Spleen (tissue), 11 donors: ENCODE data around the gene ZNF536. TPM values are rescaled to one million over a fixed set of nuclear protein-coding genes. Genes with fewer than 3 reads are reported as not detected.

ENCODE experiments used
- DNase-seq: peaks from one replicate; pipeline ENCODE4 v3.0.0-alpha.2; 2020
- H3K27ac ChIP-seq, 8 donors: fragments of 200-600 bp; sonication (generic) in 7 of 8; 1 replicate in 4 of 8; 2 replicates in 4 of 8; pipeline versions ENCODE4 v1.5.0 to v1.8.0; 2016 to 2021; ENCODE audit warnings: inconsistent platforms in 4 of 8, mild to moderate bottlenecking in 4 of 8, moderate library complexity in 1 of 8
- H3K27me3 ChIP-seq, 7 donors: fragments of 200-600 bp; sonication (generic) in 6 of 7; replicated peaks in 1 of 7; 1 replicate in 4 of 7; 2 replicates in 3 of 7; pipeline versions ENCODE4 v1.5.0 to v1.8.0; 2016 to 2021; ENCODE audit warnings: inconsistent platforms in 3 of 7, mild to moderate bottlenecking in 1 of 7
- H3K36me3 ChIP-seq, 6 donors: fragments of 200-600 bp; sonication (generic) in 5 of 6; 1 replicate in 4 of 6; 2 replicates in 2 of 6; pipeline versions ENCODE4 v1.5.0 to v1.8.0; 2016 to 2021; ENCODE audit warnings: inconsistent platforms in 2 of 6
- H3K4me1 ChIP-seq, 6 donors: fragments of 200-600 bp; sonication (generic) in 5 of 6; 1 replicate in 3 of 6; 2 replicates in 3 of 6; pipeline versions ENCODE4 v1.5.0 to v1.8.0; 2016 to 2021; ENCODE audit warnings: inconsistent platforms in 3 of 6
- H3K4me3 ChIP-seq, 8 donors: fragments of 200-600 bp; sonication (generic) in 7 of 8; 1 replicate in 4 of 8; 2 replicates in 4 of 8; pipeline versions ENCODE4 v1.5.0 to v1.8.0; 2016 to 2021; ENCODE audit warnings: inconsistent platforms in 4 of 8, mild to moderate bottlenecking in 4 of 8, moderate library complexity in 2 of 8
- H3K9me3 ChIP-seq, 8 donors: fragments of 200-600 bp; sonication (generic) in 7 of 8; 1 replicate in 4 of 8; 2 replicates in 4 of 8; pipeline versions ENCODE4 v1.5.0 to v1.8.0; 2016 to 2021; ENCODE audit warnings: inconsistent platforms in 4 of 8
- POLR2A ChIP-seq, 3 donors: fragments of 450-650 bp; IDR thresholded peaks; one replicate each; pipeline ENCODE4 v1.5.1; 2017; ENCODE audit warnings: antibody characterized with exemption in 3 of 3, mild to moderate bottlenecking in 1 of 3
- POLR2AphosphoS5 ChIP-seq, 3 donors: sonication (generic); formaldehyde crosslinking; IDR thresholded peaks; one replicate each; pipeline ENCODE4 v1.5.1; 2017; ENCODE audit warnings: antibody characterized with exemption in 3 of 3
- WGBS, 5 donors: extraction: QIAGEN DNeasy Blood & Tissue Kit in 3 of 5; methylation state at CpG; one replicate each; pipeline versions ENCODE4 v1.1.5 to v1.1.7; 2013 to 2018; 5-methylcytosine and 5-hydroxymethylcytosine counted together
- intact Hi-C: fragments of 100-400 bp; cut with DNase I; formaldehyde crosslinking; loops from one replicate; pipeline ENCODE4 v1.15.0; 2023; ENCODE audit warnings: low total_unique reads
- polyA plus RNA-seq, 3 donors: library from polyadenylated mRNA; stranded (reverse); fragments of 200-250 nt; gene quantifications; one replicate each; pipeline ENCODE4 v1.2.1, GENCODE V29; 2013
- total RNA-seq, 7 donors: library from RNA; depleted of rRNA in 3 of 7; stranded (reverse); fragments of >200 nt in 3 of 7; fragmentation: NEBNext Ultra II Directional in 4 of 7; extraction: Animal tissue kit (Norgen Biotek cat#: 25700) in 4 of 7; gene quantifications; one replicate each; pipeline versions ENCODE4 v1.1.0 to v1.2.1, GENCODE V29; 2016 to 2021
- TF ChIP-seq, protein P1 (sequence below), 11 experiments: fragments of 200-600 bp in 7 of 11; fragments of 450-650 bp in 4 of 11; sonication (generic) in 4 of 11; IDR thresholded peaks in 8 of 11; conservative IDR thresholded peaks in 3 of 11; 1 replicate in 7 of 11; 2 replicates in 4 of 11; pipeline versions ENCODE4 v1.4.0 to v1.8.0; 2016 to 2021; ENCODE audit warnings: antibody characterized with exemption in 11 of 11, inconsistent platforms in 4 of 11, mild to moderate bottlenecking in 1 of 11
- donor health status: healthy with polysubstance abuse.
- donor health status: DM: no; HTN: no; CAD: no; lungs with moderate emphysema.
- donor health status: DM: no; HTN: no; CAD: no.
- donor health status: Bipolar disorder and iron deficiency.
- donor health status: healthy.
- donor health status: DM: no; HTN: no; CAD: no.
- donor health status: DM: yes; HTN: yes; CAD: no.

Gene ZNF536
- total and polyA plus RNA-seq, 10 donors = 0.13 to 4.1 (median 2.1) TPM

DNA sequence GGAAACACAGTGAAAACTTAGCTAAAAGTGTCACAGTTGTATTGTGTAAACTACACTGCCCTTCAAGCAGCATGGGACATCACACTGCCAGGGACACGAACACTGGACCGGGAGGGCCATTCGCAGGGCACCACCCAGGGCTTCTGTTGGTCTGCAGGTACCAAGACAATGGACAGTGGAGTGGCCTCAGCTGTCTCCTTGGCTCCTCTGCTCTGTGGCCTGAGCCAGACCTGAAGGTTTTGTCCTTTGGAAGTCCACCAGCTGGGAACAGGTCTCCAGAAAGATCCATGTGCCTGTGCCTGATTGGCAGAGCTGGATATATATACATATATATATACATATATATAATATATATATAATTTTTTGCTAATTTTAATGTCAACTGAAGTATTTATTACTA is 149.8 kb downstream of the ZNF536 start:
- Histone ChIP-seq H3K9me3 (no peaks in the 10 kb centered on the region), H3K36me3 (no peaks in the 10 kb centered on the region), H3K4me1 (no peaks in the 10 kb centered on the region), H3K27me3 (peaks cover 0 to 8% (median 0%) of the 10 kb centered on the region in 7 donors), H3K4me3 (no peak overlapping the region), H3K27ac (no peak overlapping the region)
- intact Hi-C loops = no loop called here
- 76 to 97% (median 90%) methylated on average over 3 of the region's 3 CpGs for WGBS, 5 donors
- DNase-seq = no peak
- TF ChIP-seq POLR2AphosphoS5 (IDR thresholded peaks at IDR 0.05) (no peak), POLR2A (IDR thresholded peaks at IDR 0.05) (no peak)
- TF ChIP-seq, protein P1, sequence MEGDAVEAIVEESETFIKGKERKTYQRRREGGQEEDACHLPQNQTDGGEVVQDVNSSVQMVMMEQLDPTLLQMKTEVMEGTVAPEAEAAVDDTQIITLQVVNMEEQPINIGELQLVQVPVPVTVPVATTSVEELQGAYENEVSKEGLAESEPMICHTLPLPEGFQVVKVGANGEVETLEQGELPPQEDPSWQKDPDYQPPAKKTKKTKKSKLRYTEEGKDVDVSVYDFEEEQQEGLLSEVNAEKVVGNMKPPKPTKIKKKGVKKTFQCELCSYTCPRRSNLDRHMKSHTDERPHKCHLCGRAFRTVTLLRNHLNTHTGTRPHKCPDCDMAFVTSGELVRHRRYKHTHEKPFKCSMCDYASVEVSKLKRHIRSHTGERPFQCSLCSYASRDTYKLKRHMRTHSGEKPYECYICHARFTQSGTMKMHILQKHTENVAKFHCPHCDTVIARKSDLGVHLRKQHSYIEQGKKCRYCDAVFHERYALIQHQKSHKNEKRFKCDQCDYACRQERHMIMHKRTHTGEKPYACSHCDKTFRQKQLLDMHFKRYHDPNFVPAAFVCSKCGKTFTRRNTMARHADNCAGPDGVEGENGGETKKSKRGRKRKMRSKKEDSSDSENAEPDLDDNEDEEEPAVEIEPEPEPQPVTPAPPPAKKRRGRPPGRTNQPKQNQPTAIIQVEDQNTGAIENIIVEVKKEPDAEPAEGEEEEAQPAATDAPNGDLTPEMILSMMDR (IDR thresholded peaks at IDR 0.05 in 8 of 11, conservative IDR thresholded peaks at IDR 0.05 in 3 of 11) = no peak

DNA sequence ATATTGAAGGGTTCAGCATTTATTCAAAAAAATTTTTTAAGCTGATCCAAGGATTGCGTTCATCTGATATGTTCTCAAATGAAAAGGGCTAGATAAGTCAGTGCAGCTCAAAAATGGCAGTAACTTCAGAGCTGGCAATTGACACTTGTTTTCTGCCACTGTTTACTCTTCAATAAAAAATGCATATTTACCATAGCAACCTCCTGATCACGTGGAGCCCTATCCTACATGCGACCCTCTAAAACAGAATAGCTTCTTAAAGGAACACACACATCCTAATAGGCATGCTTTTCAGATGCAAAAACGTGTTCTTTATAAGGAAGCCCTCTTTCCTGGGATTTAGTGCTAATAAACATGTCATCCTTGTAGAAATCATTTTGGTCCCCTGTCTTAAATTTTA is 150.2 kb downstream of the ZNF536 start:
- H3K27me3 ChIP-seq = peaks cover 0 to 8% (median 0%) of the 10 kb centered on the region in 7 donors
- no peak for DNase-seq
- WGBS, 5 donors = 35 to 41% (median 39%) methylated on average over 4 of the region's 4 CpGs
- no peaks in the 10 kb centered on the region for H3K4me1 ChIP-seq
- no peaks in the 10 kb centered on the region for H3K9me3 ChIP-seq
- H3K36me3 ChIP-seq = no peaks in the 10 kb centered on the region
- H3K4me3 ChIP-seq = no peak overlapping the region
- intact Hi-C loops = no loop called here
- TF ChIP-seq POLR2AphosphoS5 (IDR thresholded peaks at IDR 0.05) (no peak), POLR2A (IDR thresholded peaks at IDR 0.05) (no peak)
- TF ChIP-seq, protein P1 (IDR thresholded peaks at IDR 0.05 in 8 of 11, conservative IDR thresholded peaks at IDR 0.05 in 3 of 11) = no peak
- H3K27ac ChIP-seq = no peak overlapping the region

DNA sequence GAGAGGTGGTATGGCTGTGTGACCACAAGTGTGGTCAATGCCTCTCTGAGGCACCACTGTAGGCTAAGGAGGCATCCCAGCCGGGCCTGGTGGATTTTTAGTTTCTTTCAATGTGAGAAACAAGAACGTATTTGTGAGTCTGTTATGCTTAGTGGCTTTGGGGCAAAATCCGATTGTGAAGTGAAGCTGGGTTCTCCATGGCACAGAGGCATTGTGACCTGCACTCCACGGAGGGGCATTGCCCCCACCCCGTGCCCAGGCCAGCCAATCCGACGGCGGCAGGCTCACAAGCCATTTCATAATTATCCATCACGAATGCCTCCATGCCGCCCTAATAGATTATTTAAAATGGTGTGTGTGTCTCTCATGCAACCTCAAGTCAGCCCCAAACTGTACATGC is 151.6 kb downstream of the ZNF536 start:
- 80 to 84% (median 82%) methylated on average over 10 of the region's 10 CpGs for WGBS, 5 donors
- H3K4me1 ChIP-seq = no peaks in the 10 kb centered on the region
- no peaks in the 10 kb centered on the region for H3K9me3 ChIP-seq
- H3K27me3 ChIP-seq = peaks cover 0 to 8% (median 0%) of the 10 kb centered on the region in 7 donors
- H3K27ac ChIP-seq = no peak overlapping the region
- TF ChIP-seq POLR2A (IDR thresholded peaks at IDR 0.05) (no peak), POLR2AphosphoS5 (IDR thresholded peaks at IDR 0.05) (no peak)
- intact Hi-C loops = no loop called here
- H3K36me3 ChIP-seq = no peaks in the 10 kb centered on the region
- no peak overlapping the region for H3K4me3 ChIP-seq
- DNase-seq = no peak

DNA sequence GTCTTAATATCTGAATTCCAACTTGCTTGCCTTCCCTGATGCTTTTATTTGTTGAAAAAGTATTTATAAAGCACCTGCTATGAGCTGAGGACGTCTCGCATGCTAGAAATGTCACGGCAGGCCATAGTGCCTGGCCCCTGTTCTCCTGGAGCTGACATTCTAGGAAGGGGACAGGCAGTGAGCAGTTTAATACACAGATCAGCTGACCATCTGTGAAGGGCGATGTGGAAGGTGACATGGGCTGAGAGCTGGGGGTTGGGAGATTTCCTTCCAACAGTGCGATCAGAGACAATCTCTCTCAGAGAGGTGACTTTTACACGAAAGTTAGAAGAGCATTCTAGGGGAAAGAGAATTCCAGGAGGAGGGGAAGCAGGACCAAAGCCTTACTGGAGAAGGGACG is 153.2 kb downstream of the ZNF536 start:
- H3K27ac ChIP-seq = no peak overlapping the region
- intact Hi-C loops = no loop called here
- no peaks in the 10 kb centered on the region for H3K4me1 ChIP-seq
- H3K4me3 ChIP-seq = no peak overlapping the region
- H3K9me3 ChIP-seq = no peaks in the 10 kb centered on the region
- TF ChIP-seq POLR2A (IDR thresholded peaks at IDR 0.05) (no peak), POLR2AphosphoS5 (IDR thresholded peaks at IDR 0.05) (no peak)
- TF ChIP-seq, protein P1 (IDR thresholded peaks at IDR 0.05 in 8 of 11, conservative IDR thresholded peaks at IDR 0.05 in 3 of 11) = no peak
- DNase-seq = no peak
- 80 to 89% (median 81%) methylated on average over 7 of the region's 7 CpGs for WGBS, 5 donors
- H3K27me3 ChIP-seq = peaks cover 0 to 8% (median 0%) of the 10 kb centered on the region in 7 donors
- no peaks in the 10 kb centered on the region for H3K36me3 ChIP-seq

DNA sequence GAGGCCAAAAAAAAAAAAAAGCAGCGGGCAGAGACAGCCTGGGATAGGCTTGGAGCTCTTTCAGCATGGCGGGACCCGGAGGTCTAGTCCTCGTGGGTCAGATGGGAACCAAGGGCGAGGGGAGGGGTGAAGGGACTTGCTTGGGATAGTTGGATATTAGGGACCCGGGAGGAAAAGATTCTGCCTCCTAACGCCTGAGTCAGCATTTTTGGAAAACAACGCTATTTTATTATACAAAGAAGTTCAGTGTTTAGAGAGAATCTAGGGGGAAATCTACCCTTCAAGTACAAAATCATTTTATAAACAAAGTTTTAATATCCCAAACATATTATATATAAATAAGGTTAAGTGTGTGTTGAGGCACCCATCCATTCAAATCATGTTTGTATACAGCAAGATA is 156.7 kb downstream of the ZNF536 start:
- Histone ChIP-seq H3K36me3 (no peaks in the 10 kb centered on the region), H3K27me3 (peaks cover 0 to under 1% (median 0%) of the 10 kb centered on the region in 7 donors), H3K4me1 (no peaks in the 10 kb centered on the region), H3K27ac (no peak overlapping the region), H3K9me3 (no peaks in the 10 kb centered on the region), H3K4me3 (no peak overlapping the region)
- intact Hi-C loops = no loop called here
- TF ChIP-seq, protein P1 (IDR thresholded peaks at IDR 0.05 in 8 of 11, conservative IDR thresholded peaks at IDR 0.05 in 3 of 11) = no peak
- no peak for TF ChIP-seq POLR2AphosphoS5 (IDR thresholded peaks at IDR 0.05)
- TF ChIP-seq POLR2A (IDR thresholded peaks at IDR 0.05) = no peak
- 82 to 87% (median 85%) methylated on average over 8 of the region's 8 CpGs for WGBS, 5 donors
- no peak for DNase-seq
